Activated B cell treated with CpG ODN at 0.5 μM for 24 hours (primary cell): Measurements from ENCODE around the gene TALDO1. TPM values are rescaled to one million over a fixed set of nuclear protein-coding genes. Genes with fewer than 3 reads are reported as not detected.

Experiments used
- ATAC-seq: fragments of 200-7000 bp; cut with Tn5 transposase; one replicate; pipeline ENCODE4 v1.10.0; 2021; ENCODE audit warnings: low read depth, mild to moderate bottlenecking, moderate library complexity
- CTCF ChIA-PET: fragments of 350-600 bp; sonication (Branson Sonifier 250); formaldehyde crosslinking; loops from one replicate; lab custom pipeline; 2021; ENCODE audit warnings: antibody characterized with exemption; lab: Charles Lee
- POLR2A ChIA-PET: fragments of 350-600 bp; sonication (Branson Sonifier 250); formaldehyde crosslinking; loops from one replicate; lab custom pipeline; 2021; ENCODE audit warnings: antibody characterized with exemption; lab: Charles Lee
- DNase-seq: peaks from one replicate; pipeline ENCODE4 v3.0.0; 2022
- H3K27ac Mint-ChIP-seq: one replicate; pipeline ENCODE4 v1.8.0; 2020; ENCODE audit warnings: mixed read lengths
- H3K27me3 Mint-ChIP-seq: one replicate; pipeline ENCODE4 v1.8.0; 2021; ENCODE audit warnings: mixed read lengths
- H3K36me3 Mint-ChIP-seq: one replicate; pipeline ENCODE4 v1.8.0; 2021; ENCODE audit warnings: low read depth, mixed read lengths
- H3K4me1 Mint-ChIP-seq: one replicate; pipeline ENCODE4 v1.8.0; 2021; ENCODE audit warnings: mixed read lengths
- H3K4me3 Mint-ChIP-seq: one replicate; pipeline ENCODE4 v1.8.0; 2020; ENCODE audit warnings: mild to moderate bottlenecking, mixed read lengths
- H3K9me3 Mint-ChIP-seq: one replicate; pipeline ENCODE4 v1.8.0; 2020; ENCODE audit warnings: mixed read lengths
- CTCF ChIP-seq: fragments of 200-600 bp; IDR thresholded peaks from one replicate; pipeline ENCODE4 v1.8.0; 2022; ENCODE audit warnings: antibody characterized with exemption, mild to moderate bottlenecking
- intact Hi-C: fragments of 100-400 bp; cut with micrococcal nuclease; formaldehyde crosslinking; loops from one replicate; pipeline ENCODE4 v1.15.1; 2024
- total RNA-seq: library from RNA; stranded (reverse); gene quantifications from 2 replicates; pipeline ENCODE4 v1.2.3, GENCODE V29; 2022

TALDO1 gene
- 194 and 244 TPM in 2 replicates for total RNA-seq

GRCh38 chr11:747158-748006, at the start of gene TALDO1:
TALDO1 (plus strand) TSS chr11:747464; CDS start chr11:747482, 18 bp downstream.
- CTCF ChIA-PET: interaction anchor here (0.7 to 2.6 kb wide), 3 partner anchors 11 to 52 kb away, joined by 4 to 8 read pairs (median 7); partner anchors contain the start of genes DEAF1 and TMEM80
- ATAC-seq: peak; percentile 91
- POLR2A ChIA-PET: interaction anchor here (0.6 to 2.7 kb wide), 18 partner anchors 10 to 1195 kb away, joined by 3 to 26 read pairs (median 4); partner anchors contain the start of genes DEAF1, GATD1, HRAS and IRF7

GRCh38 chr11:697811-698311, 49.4 kb upstream of the TALDO1 start:
- ATAC-seq (no peak), DNase-seq (no peak)
- intact Hi-C loops: loop anchor here (1.0 to 10.0 kb wide), 2 partner anchors 23 to 687 kb away; partner anchors contain the start of gene BRSK2
- Mint-ChIP-seq H3K27me3 (no peaks in the 10 kb centered on the region), H3K9me3 (no peaks in the 10 kb centered on the region), H3K4me3 (no peak overlapping the region), H3K4me1 (peaks cover 36% of the 10 kb centered on the region), H3K27ac (peak overlapping the region; percentile 94), H3K36me3 (peaks cover 24% of the 10 kb centered on the region)
- CTCF ChIA-PET: interaction anchor here (1.0 to 9.7 kb wide), 3 partner anchors 9 to 143 kb away, joined by 3 to 70 read pairs (median 7); partner anchors contain the start of gene EPS8L2
- POLR2A ChIA-PET: interaction anchor here (0.6 to 6.1 kb wide), 7 partner anchors 8 to 142 kb away, joined by 3 to 95 read pairs (median 22); partner anchors contain the start of genes EPS8L2 and IRF7
- TF ChIP-seq CTCF: no peak

More at GRCh38 chr11:747158-748006, at the start of gene TALDO1:
- Mint-ChIP-seq H3K9me3 (no peaks in the 10 kb centered on the region), H3K4me1 (peaks cover 24% of the 10 kb centered on the region), H3K27me3 (no peaks in the 10 kb centered on the region), H3K36me3 (peaks cover 2% of the 10 kb centered on the region), H3K27ac (peak within 1 kb of the TSS; percentile 82), H3K4me3 (peak within 1 kb of the TSS; percentile 86)
- DNase-seq: peak; percentile 91
- intact Hi-C loops: loop anchor here (1.0 to 2.0 kb wide), 5 partner anchors 18 to 52 kb away; partner anchors contain the start of genes DEAF1, GATD1 and TMEM80
- TF ChIP-seq CTCF: no peak

GRCh38 chr11:698493-699115, 48.7 kb upstream of the TALDO1 start:
- H3K9me3 Mint-ChIP-seq: no peaks in the 10 kb centered on the region
- intact Hi-C loops: loop anchor here (10.0 kb wide), 1 partner anchor 686 kb away; the partner anchor contains the start of gene BRSK2
- no peak for TF ChIP-seq CTCF
- POLR2A ChIA-PET: interaction anchor here (0.6 to 6.1 kb wide), 3 partner anchors 24 to 86 kb away, joined by 3 to 95 read pairs (median 26); partner anchors contain the start of gene IRF7
- no peak for DNase-seq
- CTCF ChIA-PET: interaction anchor here (1.0 to 9.7 kb wide), 2 partner anchors 26 to 144 kb away, joined by 3 to 70 read pairs; no protein-coding TSS in a partner anchor
- peaks cover 29% of the 10 kb centered on the region for H3K4me1 Mint-ChIP-seq
- ATAC-seq: no peak
- H3K27ac Mint-ChIP-seq: peak overlapping the region; percentile 94
- no peaks in the 10 kb centered on the region for H3K27me3 Mint-ChIP-seq
- peaks cover 24% of the 10 kb centered on the region for H3K36me3 Mint-ChIP-seq
- no peak overlapping the region for H3K4me3 Mint-ChIP-seq

- intact Hi-C loops: loop anchor here (10.0 kb wide), 1 partner anchor 686 kb away; the partner anchor contains the start of gene BRSK2
- Mint-ChIP-seq H3K27ac (peak overlapping the region; percentile 18), H3K4me3 (no peak overlapping the region), H3K36me3 (peaks cover 24% of the 10 kb centered on the region), H3K9me3 (no peaks in the 10 kb centered on the region), H3K4me1 (peaks cover 25% of the 10 kb centered on the region), H3K27me3 (no peaks in the 10 kb centered on the region)
- no peak for ATAC-seq
- ChIA-PET POLR2A (interaction anchor here (6.1 kb wide), 1 partner anchor 24 kb away, joined by 95 read pairs; no protein-coding TSS in a partner anchor), CTCF (interaction anchor here (9.7 kb wide), 1 partner anchor 25 kb away, joined by 70 read pairs; no protein-coding TSS in a partner anchor)
- TF ChIP-seq CTCF: no peak
- DNase-seq: no peak
Observed at GRCh38 chr11:699116-699508, 48.2 kb upstream of the TALDO1 start.
